Neural cell (in vitro differentiated cells): ENCODE results near the gene COMTD1. TPM values are rescaled to one million over a fixed set of nuclear protein-coding genes. Genes with fewer than 3 reads are reported as not detected.

Experiments used
- H2AFZ ChIP-seq: fragments of 200-600, 300-800 bp; sonication (generic), shearing (Covaris generic); 2 replicates; pipeline ENCODE4 v1.6.0; 2014; ENCODE audit warnings: low read depth, mild to moderate bottlenecking, antibody characterized with exemption, low read length, moderate library complexity
- H3F3A ChIP-seq: fragments of 200-600 bp; shearing (Covaris generic); 2 replicates; pipeline ENCODE4 v1.6.1; 2016; ENCODE audit warnings: mild to moderate bottlenecking, moderate library complexity, mixed read lengths, antibody characterized with exemption, low read length; ENCODE audit not compliant: insufficient read depth, poor library complexity, severe bottlenecking
- H3K27ac ChIP-seq: fragments of 200-600, 300-800 bp; sonication (generic), shearing (Covaris generic); 2 replicates; pipeline ENCODE4 v1.5.1; 2014; ENCODE audit warnings: mild to moderate bottlenecking, low read length, moderate library complexity
- H3K27me3 ChIP-seq: fragments of 300-800, 200-600 bp; sonication (generic), shearing (Covaris generic); 2 replicates; pipeline ENCODE4 v1.6.0; 2014; ENCODE audit warnings: mild to moderate bottlenecking, low read depth, low read length, moderate library complexity; ENCODE audit not compliant: insufficient read depth
- H3K36me3 ChIP-seq: fragments of 300-800, 200-600 bp; sonication (generic), shearing (Covaris generic); 2 replicates; pipeline ENCODE4 v1.5.1; 2014; ENCODE audit warnings: mild to moderate bottlenecking, antibody characterized with exemption, low read length, moderate library complexity; ENCODE audit not compliant: insufficient read depth
- H3K4me2 ChIP-seq: fragments of 300-800, 200-600 bp; sonication (generic), shearing (Covaris generic); 2 replicates; pipeline ENCODE4 v1.6.0; 2014; ENCODE audit warnings: mild to moderate bottlenecking, low read length
- H3K4me3 ChIP-seq: fragments of 300-800, 200-600 bp; sonication (generic), shearing (Covaris generic); 2 replicates; pipeline ENCODE4 v1.5.1; 2014; ENCODE audit warnings: mild to moderate bottlenecking, low read length, moderate library complexity
- H3K79me2 ChIP-seq: fragments of 200-600 bp; shearing (Covaris generic); replicated peaks from 2 replicates; pipeline ENCODE4 v1.6.0; 2014; ENCODE audit warnings: mild to moderate bottlenecking, low read length, moderate library complexity; ENCODE audit not compliant: insufficient read depth
- H3K9ac ChIP-seq: fragments of 300-800, 200-600 bp; sonication (generic), shearing (Covaris generic); 2 replicates; pipeline ENCODE4 v1.6.1; 2016; ENCODE audit warnings: mild to moderate bottlenecking, low read length, mixed read lengths
- H3K9me2 ChIP-seq: fragments of 200-600 bp; shearing (Covaris generic); 2 replicates; pipeline ENCODE4 v1.6.1; 2016; ENCODE audit warnings: mild to moderate bottlenecking, low read length, mixed read lengths; ENCODE audit not compliant: insufficient read depth
- H3K9me3 ChIP-seq: fragments of 200-600, 300-800 bp; sonication (generic), shearing (Covaris generic); 2 replicates; pipeline ENCODE4 v1.6.1; 2016; ENCODE audit warnings: mild to moderate bottlenecking, mixed run types, low read length, moderate library complexity, mixed read lengths
- H4K20me1 ChIP-seq: fragments of 200-600 bp; shearing (Covaris generic); 2 replicates; pipeline ENCODE4 v1.6.1; 2016; ENCODE audit warnings: mild to moderate bottlenecking, mixed run types; ENCODE audit not compliant: insufficient read depth
- CTCF ChIP-seq: fragments of 450-650 bp; IDR thresholded peaks from 2 replicates; pipeline ENCODE4 v1.5.1; 2014; ENCODE audit warnings: antibody characterized with exemption, mild to moderate bottlenecking, moderate library complexity; ENCODE audit not compliant: poor library complexity, severe bottlenecking
- EP300 ChIP-seq: fragments of 450-650 bp; conservative IDR thresholded peaks from 2 replicates; pipeline ENCODE4 v1.6.1; 2014; ENCODE audit warnings: antibody characterized with exemption, mild to moderate bottlenecking, moderate library complexity; ENCODE audit not compliant: poor library complexity, severe bottlenecking
- EZH2 ChIP-seq: fragments of 200-600, 300-800 bp; shearing (Covaris generic), sonication (generic); IDR thresholded peaks from 2 replicates; pipeline ENCODE4 v1.6.1; 2014; ENCODE audit warnings: antibody characterized with exemption, low read length, borderline replicate concordance, mild to moderate bottlenecking; ENCODE audit not compliant: insufficient read depth, poor library complexity, severe bottlenecking
- MXI1 ChIP-seq: fragments of 450-650 bp; conservative IDR thresholded peaks from 2 replicates; pipeline ENCODE4 v1.6.1; 2014; ENCODE audit warnings: antibody characterized with exemption, mild to moderate bottlenecking; ENCODE audit not compliant: poor library complexity, severe bottlenecking
- POLR2AphosphoS5 ChIP-seq: IDR thresholded peaks from 2 replicates; pipeline ENCODE4 v1.6.1; 2012
- RAD21 ChIP-seq: fragments of 450-650 bp; conservative IDR thresholded peaks from 2 replicates; pipeline ENCODE4 v1.6.1; 2014; ENCODE audit warnings: antibody characterized with exemption, mild to moderate bottlenecking, moderate library complexity
- REST ChIP-seq: IDR thresholded peaks from 2 replicates; pipeline ENCODE4 v1.6.1; 2012; ENCODE audit warnings: borderline replicate concordance
- SMC3 ChIP-seq: fragments of 450-650 bp; conservative IDR thresholded peaks from 2 replicates; pipeline ENCODE4 v1.6.1; 2014; ENCODE audit warnings: antibody characterized with exemption, mild to moderate bottlenecking, moderate library complexity; ENCODE audit not compliant: poor library complexity
- TAF1 ChIP-seq: IDR thresholded peaks from 2 replicates; pipeline ENCODE4 v1.6.1; 2012; ENCODE audit warnings: low read depth
- polyA plus RNA-seq: library from polyadenylated mRNA; depleted of rRNA; stranded (reverse); fragments of >200 nt; gene quantifications from 2 replicates; pipeline ENCODE4 v1.2.3, GENCODE V29; 2014

The COMTD1 gene
- polyA plus RNA-seq, 1 donor from 2014 or later, result 51.4 TPM

GRCh38 chr10:75250934-75251333 is 15.2 kb upstream of the COMTD1 start:
- no peaks in the 10 kb centered on the region for H4K20me1 ChIP-seq
- no peaks in the 10 kb centered on the region for H3K79me2 ChIP-seq
- H3K36me3 ChIP-seq, result no peaks in the 10 kb centered on the region

GRCh38 chr10:75247797-75248196 is 12.0 kb upstream of the COMTD1 start:
- H3K27me3 ChIP-seq, result no peaks in the 10 kb centered on the region
- H3K79me2 ChIP-seq, result no peaks in the 10 kb centered on the region
- H3K27ac ChIP-seq, result no peak overlapping the region
- no peaks in the 10 kb centered on the region for H4K20me1 ChIP-seq
- no peak overlapping the region for H3K4me3 ChIP-seq
- no peaks in the 10 kb centered on the region for H3K9me2 ChIP-seq
- no peaks in the 10 kb centered on the region for H3F3A ChIP-seq
- H3K9me3 ChIP-seq, result no peaks in the 10 kb centered on the region
- H3K9ac ChIP-seq, result no peak overlapping the region
- H3K4me2 ChIP-seq, result no peak overlapping the region
- H2AFZ ChIP-seq, result no peak overlapping the region
- no peaks in the 10 kb centered on the region for H3K36me3 ChIP-seq
- TF ChIP-seq EZH2 (no peak), SMC3 (no peak), RAD21 (no peak), CTCF (no peak), POLR2AphosphoS5 (no peak), REST (no peak), EP300 (no peak), MXI1 (no peak), TAF1 (no peak)

More at GRCh38 chr10:75250934-75251333, 15.2 kb upstream of the COMTD1 start:
- Histone ChIP-seq H2AFZ (no peak overlapping the region), H3K27me3 (no peaks in the 10 kb centered on the region), H3K9me3 (no peaks in the 10 kb centered on the region), H3K4me3 (no peak overlapping the region), H3K9me2 (no peaks in the 10 kb centered on the region), H3K9ac (no peak overlapping the region), H3K4me2 (no peak overlapping the region), H3F3A (no peaks in the 10 kb centered on the region), H3K27ac (no peak overlapping the region)
- TF ChIP-seq SMC3 (no peak), REST (no peak)
